ENCODE results near the gene ZNF619.

GRCh38 chr3:40445880-40446279, 31.0 kb upstream of the ZNF619 start:
- TF ChIP-seq CTCF (IDR thresholded peaks at IDR 0.05) (no peak), POLR2A (IDR thresholded peaks at IDR 0.05) (no peak)

Data from testis (tissue), 2 donors.